SK-N-SH treated with all-trans-retinoic acid at 6 μM for 48 hours (cell line): ENCODE data around the gene RECQL5.

ENCODE experiments used
- ATAC-seq: fragments of 200-7000 bp; cut with Tn5 transposase; 3 replicates; pipeline ENCODE4 v1.9.1; 2020; ENCODE audit warnings: mild to moderate bottlenecking, moderate library complexity
- ARNTL ChIP-seq: fragments of 450-650 bp; formaldehyde crosslinking; IDR thresholded peaks from 2 replicates; pipeline ENCODE4 v1.5.0; 2020; ENCODE audit warnings: low read depth, mild to moderate bottlenecking, moderate library complexity, borderline replicate concordance
- BACH2 ChIP-seq: fragments of 250-450 bp; sonication (Bioruptor Pico); IDR thresholded peaks from 2 replicates; pipeline ENCODE4 v1.9.0; 2021; ENCODE audit warnings: mild to moderate bottlenecking, borderline replicate concordance
- CSDC2 ChIP-seq: fragments of 250-450 bp; sonication (Bioruptor Pico); IDR thresholded peaks from 2 replicates; pipeline ENCODE4 v1.5.0; 2020; ENCODE audit warnings: mild to moderate bottlenecking, moderate library complexity
- GLIS3 ChIP-seq: fragments of 250-450 bp; sonication (Bioruptor Pico); IDR thresholded peaks from 2 replicates; pipeline ENCODE4 v1.5.0; 2020; ENCODE audit warnings: mild to moderate bottlenecking, moderate library complexity
- ISL1 ChIP-seq: fragments of 250-450 bp; sonication (Bioruptor Pico); IDR thresholded peaks from 2 replicates; pipeline ENCODE4 v2.1.2; 2022; ENCODE audit warnings: mild to moderate bottlenecking, moderate library complexity
- OSR1 ChIP-seq: fragments of 250-450 bp; sonication (Bioruptor Pico); IDR thresholded peaks from 2 replicates; pipeline ENCODE4 v1.8.0; 2022; ENCODE audit warnings: moderate library complexity, mild to moderate bottlenecking, inconsistent platforms
- PATZ1 ChIP-seq: fragments of 250-450 bp; sonication (Bioruptor Pico); IDR thresholded peaks from 2 replicates; pipeline ENCODE4 v1.8.0; 2020; ENCODE audit warnings: mild to moderate bottlenecking, moderate library complexity, borderline replicate concordance
- PPARA ChIP-seq: fragments of 250-450 bp; sonication (Bioruptor Pico); IDR thresholded peaks from 2 replicates; pipeline ENCODE4 v1.5.0; 2020; ENCODE audit warnings: mild to moderate bottlenecking, borderline replicate concordance
- RARB ChIP-seq: fragments of 250-450 bp; sonication (Bioruptor Pico); IDR thresholded peaks from 2 replicates; pipeline ENCODE4 v1.8.0; 2021; ENCODE audit warnings: mild to moderate bottlenecking, moderate library complexity
- SNAI2 ChIP-seq: fragments of 250-450 bp; sonication (Bioruptor Pico); IDR thresholded peaks from 2 replicates; pipeline ENCODE4 v1.5.0; 2020; ENCODE audit warnings: mild to moderate bottlenecking, moderate library complexity
- TCF4 ChIP-seq: fragments of 250-450 bp; sonication (Bioruptor Pico); IDR thresholded peaks from 2 replicates; pipeline ENCODE4 v1.8.0; 2021; ENCODE audit warnings: mild to moderate bottlenecking, moderate library complexity, borderline replicate concordance
- TOX ChIP-seq: fragments of 250-450 bp; sonication (Bioruptor Pico); IDR thresholded peaks from 2 replicates; pipeline ENCODE4 v1.8.0; 2021; ENCODE audit warnings: mild to moderate bottlenecking, moderate library complexity, borderline replicate concordance
- ZC3H10 ChIP-seq: fragments of 250-450 bp; sonication (Bioruptor Pico); IDR thresholded peaks from 2 replicates; pipeline ENCODE4 v1.5.1; 2021; ENCODE audit warnings: mild to moderate bottlenecking, moderate library complexity
- ZFP3 ChIP-seq: fragments of 250-450 bp; sonication (Bioruptor Pico); IDR thresholded peaks from 2 replicates; pipeline ENCODE4 v1.5.0; 2020; ENCODE audit warnings: mild to moderate bottlenecking, moderate library complexity
- ZFP30 ChIP-seq: fragments of 450-650 bp; formaldehyde crosslinking; IDR thresholded peaks from 2 replicates; pipeline ENCODE4 v1.5.0; 2022; ENCODE audit warnings: mild to moderate bottlenecking, moderate library complexity
- ZNF565 ChIP-seq: fragments of 450-650 bp; formaldehyde crosslinking; conservative IDR thresholded peaks from 2 replicates; pipeline ENCODE4 v1.5.0; 2020; ENCODE audit warnings: low read depth, mild to moderate bottlenecking, moderate library complexity
- ZNF70 ChIP-seq: fragments of 450-650 bp; formaldehyde crosslinking; IDR thresholded peaks from 2 replicates; pipeline ENCODE4 v1.5.0; 2020; ENCODE audit warnings: mild to moderate bottlenecking, moderate library complexity
- ZNF8 ChIP-seq: fragments of 450-650 bp; formaldehyde crosslinking; IDR thresholded peaks from 2 replicates; pipeline ENCODE4 v1.5.0; 2020; ENCODE audit warnings: mild to moderate bottlenecking, moderate library complexity
- TF ChIP-seq, protein P1 (sequence below): fragments of 250-450 bp; sonication (Bioruptor Pico); IDR thresholded peaks from 2 replicates; pipeline ENCODE4 v1.8.0; 2021; ENCODE audit warnings: low read depth, mild to moderate bottlenecking, moderate library complexity, borderline replicate concordance
- TF ChIP-seq, protein P2 (sequence below): fragments of 250-450 bp; sonication (Bioruptor Pico); IDR thresholded peaks from 2 replicates; pipeline ENCODE4 v1.5.1; 2020; ENCODE audit warnings: low read depth, mild to moderate bottlenecking, moderate library complexity
- TF ChIP-seq, protein P3 (sequence below): fragments of 250-450 bp; sonication (Bioruptor Pico); IDR thresholded peaks from 2 replicates; pipeline ENCODE4 v1.5.1; 2021; ENCODE audit warnings: mild to moderate bottlenecking, moderate library complexity
- TF ChIP-seq, protein P4 (sequence below): fragments of 250-450 bp; sonication (Bioruptor Pico); IDR thresholded peaks from 2 replicates; pipeline ENCODE4 v1.5.0; 2020; ENCODE audit warnings: mild to moderate bottlenecking, moderate library complexity

RECQL5 gene

GRCh38 chr17:75647061-75647460 lies 19.9 kb downstream of the RECQL5 start:
- TF ChIP-seq ZNF8 (CRISPR knock-in tag) (no peak), TOX (no peak), TCF4 (CRISPR knock-in tag) (no peak), ZFP3 (no peak), ISL1 (no peak), PPARA (CRISPR knock-in tag) (no peak), ARNTL (CRISPR knock-in tag) (no peak), ZFP30 (CRISPR knock-in tag) (no peak), PATZ1 (CRISPR knock-in tag) (no peak), RARB (CRISPR knock-in tag) (no peak), ZC3H10 (CRISPR knock-in tag) (no peak), ZNF70 (CRISPR knock-in tag) (no peak), CSDC2 (CRISPR knock-in tag) (no peak), OSR1 (no peak), BACH2 (CRISPR knock-in tag) (no peak), ZNF565 (CRISPR knock-in tag) (no peak)
- TF ChIP-seq, protein P1, sequence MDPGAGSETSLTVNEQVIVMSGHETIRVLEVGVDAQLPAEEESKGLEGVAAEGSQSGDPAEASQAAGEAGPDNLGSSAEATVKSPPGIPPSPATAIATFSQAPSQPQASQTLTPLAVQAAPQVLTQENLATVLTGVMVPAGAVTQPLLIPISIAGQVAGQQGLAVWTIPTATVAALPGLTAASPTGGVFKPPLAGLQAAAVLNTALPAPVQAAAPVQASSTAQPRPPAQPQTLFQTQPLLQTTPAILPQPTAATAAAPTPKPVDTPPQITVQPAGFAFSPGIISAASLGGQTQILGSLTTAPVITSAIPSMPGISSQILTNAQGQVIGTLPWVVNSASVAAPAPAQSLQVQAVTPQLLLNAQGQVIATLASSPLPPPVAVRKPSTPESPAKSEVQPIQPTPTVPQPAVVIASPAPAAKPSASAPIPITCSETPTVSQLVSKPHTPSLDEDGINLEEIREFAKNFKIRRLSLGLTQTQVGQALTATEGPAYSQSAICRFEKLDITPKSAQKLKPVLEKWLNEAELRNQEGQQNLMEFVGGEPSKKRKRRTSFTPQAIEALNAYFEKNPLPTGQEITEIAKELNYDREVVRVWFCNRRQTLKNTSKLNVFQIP (CRISPR knock-in tag) = no peak
- TF ChIP-seq, protein P2, sequence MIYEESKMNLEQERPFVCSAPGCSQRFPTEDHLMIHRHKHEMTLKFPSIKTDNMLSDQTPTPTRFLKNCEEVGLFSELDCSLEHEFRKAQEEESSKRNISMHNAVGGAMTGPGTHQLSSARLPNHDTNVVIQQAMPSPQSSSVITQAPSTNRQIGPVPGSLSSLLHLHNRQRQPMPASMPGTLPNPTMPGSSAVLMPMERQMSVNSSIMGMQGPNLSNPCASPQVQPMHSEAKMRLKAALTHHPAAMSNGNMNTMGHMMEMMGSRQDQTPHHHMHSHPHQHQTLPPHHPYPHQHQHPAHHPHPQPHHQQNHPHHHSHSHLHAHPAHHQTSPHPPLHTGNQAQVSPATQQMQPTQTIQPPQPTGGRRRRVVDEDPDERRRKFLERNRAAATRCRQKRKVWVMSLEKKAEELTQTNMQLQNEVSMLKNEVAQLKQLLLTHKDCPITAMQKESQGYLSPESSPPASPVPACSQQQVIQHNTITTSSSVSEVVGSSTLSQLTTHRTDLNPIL (CRISPR knock-in tag) = no peak
- TF ChIP-seq, protein P3, sequence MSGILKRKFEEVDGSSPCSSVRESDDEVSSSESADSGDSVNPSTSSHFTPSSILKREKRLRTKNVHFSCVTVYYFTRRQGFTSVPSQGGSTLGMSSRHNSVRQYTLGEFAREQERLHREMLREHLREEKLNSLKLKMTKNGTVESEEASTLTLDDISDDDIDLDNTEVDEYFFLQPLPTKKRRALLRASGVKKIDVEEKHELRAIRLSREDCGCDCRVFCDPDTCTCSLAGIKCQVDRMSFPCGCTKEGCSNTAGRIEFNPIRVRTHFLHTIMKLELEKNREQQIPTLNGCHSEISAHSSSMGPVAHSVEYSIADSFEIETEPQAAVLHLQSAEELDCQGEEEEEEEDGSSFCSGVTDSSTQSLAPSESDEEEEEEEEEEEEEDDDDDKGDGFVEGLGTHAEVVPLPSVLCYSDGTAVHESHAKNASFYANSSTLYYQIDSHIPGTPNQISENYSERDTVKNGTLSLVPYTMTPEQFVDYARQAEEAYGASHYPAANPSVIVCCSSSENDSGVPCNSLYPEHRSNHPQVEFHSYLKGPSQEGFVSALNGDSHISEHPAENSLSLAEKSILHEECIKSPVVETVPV (CRISPR knock-in tag) = no peak
- TF ChIP-seq, protein P4, sequence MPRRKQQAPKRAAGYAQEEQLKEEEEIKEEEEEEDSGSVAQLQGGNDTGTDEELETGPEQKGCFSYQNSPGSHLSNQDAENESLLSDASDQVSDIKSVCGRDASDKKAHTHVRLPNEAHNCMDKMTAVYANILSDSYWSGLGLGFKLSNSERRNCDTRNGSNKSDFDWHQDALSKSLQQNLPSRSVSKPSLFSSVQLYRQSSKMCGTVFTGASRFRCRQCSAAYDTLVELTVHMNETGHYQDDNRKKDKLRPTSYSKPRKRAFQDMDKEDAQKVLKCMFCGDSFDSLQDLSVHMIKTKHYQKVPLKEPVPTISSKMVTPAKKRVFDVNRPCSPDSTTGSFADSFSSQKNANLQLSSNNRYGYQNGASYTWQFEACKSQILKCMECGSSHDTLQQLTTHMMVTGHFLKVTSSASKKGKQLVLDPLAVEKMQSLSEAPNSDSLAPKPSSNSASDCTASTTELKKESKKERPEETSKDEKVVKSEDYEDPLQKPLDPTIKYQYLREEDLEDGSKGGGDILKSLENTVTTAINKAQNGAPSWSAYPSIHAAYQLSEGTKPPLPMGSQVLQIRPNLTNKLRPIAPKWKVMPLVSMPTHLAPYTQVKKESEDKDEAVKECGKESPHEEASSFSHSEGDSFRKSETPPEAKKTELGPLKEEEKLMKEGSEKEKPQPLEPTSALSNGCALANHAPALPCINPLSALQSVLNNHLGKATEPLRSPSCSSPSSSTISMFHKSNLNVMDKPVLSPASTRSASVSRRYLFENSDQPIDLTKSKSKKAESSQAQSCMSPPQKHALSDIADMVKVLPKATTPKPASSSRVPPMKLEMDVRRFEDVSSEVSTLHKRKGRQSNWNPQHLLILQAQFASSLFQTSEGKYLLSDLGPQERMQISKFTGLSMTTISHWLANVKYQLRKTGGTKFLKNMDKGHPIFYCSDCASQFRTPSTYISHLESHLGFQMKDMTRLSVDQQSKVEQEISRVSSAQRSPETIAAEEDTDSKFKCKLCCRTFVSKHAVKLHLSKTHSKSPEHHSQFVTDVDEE (CRISPR knock-in tag) = no peak
- ATAC-seq = no peak

GRCh38 chr17:75646638-75646992 lies 20.3 kb downstream of the RECQL5 start:
- ATAC-seq = no peak
- TF ChIP-seq, protein P3 (CRISPR knock-in tag) = no peak
- no peak for TF ChIP-seq SNAI2 (CRISPR knock-in tag)
- no peak for TF ChIP-seq ZNF565 (CRISPR knock-in tag)
- TF ChIP-seq BACH2 (CRISPR knock-in tag) = no peak
- TF ChIP-seq ISL1 = no peak
- TF ChIP-seq, protein P2 (CRISPR knock-in tag) = no peak
- TF ChIP-seq GLIS3 (CRISPR knock-in tag) = no peak
- TF ChIP-seq ZFP30 (CRISPR knock-in tag) = no peak
- TF ChIP-seq PPARA (CRISPR knock-in tag) = no peak
- no peak for TF ChIP-seq ZC3H10 (CRISPR knock-in tag)
- no peak for TF ChIP-seq CSDC2 (CRISPR knock-in tag)
- no peak for TF ChIP-seq ZNF8 (CRISPR knock-in tag)
- TF ChIP-seq RARB (CRISPR knock-in tag) = no peak
- no peak for TF ChIP-seq ARNTL (CRISPR knock-in tag)
- no peak for TF ChIP-seq TCF4 (CRISPR knock-in tag)
- no peak for TF ChIP-seq PATZ1 (CRISPR knock-in tag)
- TF ChIP-seq, protein P1 (CRISPR knock-in tag) = no peak
- no peak for TF ChIP-seq ZFP3
